Measurements from ENCODE around the gene CLRN2. TPM values are rescaled to one million over a fixed set of nuclear protein-coding genes. Genes with fewer than 3 reads are reported as not detected.

The CLRN2 gene
- total and polyA plus RNA-seq, 2 donors (not counting 1 experiment from before 2014, with no cell fraction given) = not detected

DNA sequence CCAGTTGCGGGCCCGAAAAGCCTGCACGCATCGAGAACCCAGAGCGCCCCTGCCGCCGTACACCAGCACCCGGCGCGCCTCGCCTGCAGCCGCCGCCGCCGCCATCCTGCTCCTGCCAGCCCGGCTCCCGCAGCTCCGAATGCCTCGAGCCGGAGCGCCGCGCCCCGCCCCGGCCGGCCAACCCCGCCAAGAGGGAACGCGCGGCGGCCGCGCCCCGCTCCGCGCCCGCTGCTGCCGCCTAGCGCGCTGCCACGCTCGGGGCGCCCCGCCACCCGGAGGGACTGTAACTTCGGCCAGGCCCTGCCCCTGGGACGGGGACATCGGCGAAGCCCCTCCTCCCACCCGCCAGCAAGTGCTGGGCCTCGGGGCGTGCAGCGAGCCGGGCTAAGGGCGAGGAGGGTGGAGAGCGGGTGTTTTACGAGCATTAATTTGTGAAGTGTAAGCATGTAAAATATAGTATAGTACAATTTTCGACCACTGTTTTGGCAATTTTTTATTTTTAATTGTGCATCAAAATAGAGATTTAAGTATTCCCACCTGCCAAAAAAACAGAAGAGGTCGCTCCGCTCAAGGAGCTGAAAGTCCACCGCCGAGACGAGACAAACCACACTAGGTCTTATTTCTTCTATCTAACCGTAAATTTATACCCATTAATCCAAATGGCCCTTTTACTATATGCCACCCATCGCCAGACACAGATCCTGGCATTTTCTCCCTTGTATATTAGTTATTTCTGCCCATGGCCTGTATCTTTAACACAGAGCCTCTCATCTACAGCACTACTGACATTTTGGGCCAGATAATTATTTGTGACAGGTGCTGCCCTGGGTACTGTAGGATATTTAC is 2.8 kb upstream of the CLRN2 start, which contains the start of gene QDPR:
Gene QDPR, minus strand, starts transcription at position 141 of the 846 bp plus-strand sequence. Its CDS starts 36 bp downstream, at position 105.
- DNase-seq (ENCODE audit: low read depth in 2 of 2) = peak; percentile 65 to 69
- peak within 1 kb of the TSS; percentile 50 for H3K27ac ChIP-seq (ENCODE audit: insufficient read depth, low read length)

DNA sequence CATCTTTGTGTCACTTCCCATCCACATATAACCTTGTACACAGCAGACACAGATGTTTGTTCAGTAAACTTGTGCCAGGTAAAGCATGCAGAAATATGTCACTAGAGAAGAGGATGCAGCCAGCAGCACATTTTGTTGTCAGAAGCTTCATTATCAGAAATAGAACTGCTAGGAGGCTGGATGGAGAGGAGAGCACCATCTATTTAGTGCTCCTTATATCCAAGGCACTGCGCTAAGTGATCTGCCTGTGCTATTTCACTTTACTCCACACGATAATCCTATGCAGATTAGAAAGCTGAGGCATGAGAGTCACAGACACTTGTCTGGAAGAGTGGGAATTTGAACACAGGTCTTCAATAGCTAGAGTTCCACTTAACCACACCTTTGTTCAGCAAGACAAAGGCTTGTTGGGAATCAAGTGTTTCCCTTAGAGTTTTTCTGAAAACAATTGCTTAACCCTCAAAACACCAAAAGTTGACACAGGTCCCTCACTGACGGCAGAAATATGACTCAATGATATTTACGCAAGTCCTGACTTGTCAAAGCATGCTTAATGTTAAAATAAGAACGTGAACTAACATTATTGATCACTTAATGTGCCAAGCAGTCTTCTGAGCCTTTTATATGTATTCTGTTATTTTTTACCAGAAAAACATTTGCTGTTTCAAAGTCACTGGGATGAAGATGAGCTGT is 1.8 kb upstream of the CLRN2 start:
- Histone ChIP-seq H3K36me3 (ENCODE audit: control insufficient read depth, insufficient read depth, low read length) (peaks cover 4% of the 10 kb centered on the region), H3K4me3 (replicated peaks in 1 of 4; ENCODE audit: control extremely low read depth in 1 of 4, insufficient read depth in 1 of 4, low read depth in 3 of 4, low read length in 4 of 4) (no peak overlapping the region), H3K4me2 (ENCODE audit: extremely low read depth, insufficient read depth, low read length) (no peak overlapping the region), H4K20me1 (ENCODE audit: control insufficient read depth, extremely low read depth, insufficient read depth, low read length) (no peaks in the 10 kb centered on the region), H3K27ac (ENCODE audit: insufficient read depth, low read length) (no peak overlapping the region), H3K9ac (ENCODE audit: insufficient read depth, low read length) (no peak overlapping the region), H3K27me3 (ENCODE audit: control insufficient read depth, insufficient read depth, low read length) (peaks cover 8% of the 10 kb centered on the region), H3K79me2 (ENCODE audit: control insufficient read depth, insufficient read depth, low read length) (peaks cover 14% of the 10 kb centered on the region), H2AFZ (ENCODE audit: low read length) (no peak overlapping the region), H3K4me1 (ENCODE audit: control insufficient read depth, extremely low read depth, insufficient read depth, low read length) (peaks cover 2% of the 10 kb centered on the region), H3K9me3 (ENCODE audit: control insufficient read depth, insufficient read depth, low read depth, low read length) (no peaks in the 10 kb centered on the region)
- DNase-seq (ENCODE audit: low read depth in 2 of 2) = no peak
- TF ChIP-seq, protein P1, sequence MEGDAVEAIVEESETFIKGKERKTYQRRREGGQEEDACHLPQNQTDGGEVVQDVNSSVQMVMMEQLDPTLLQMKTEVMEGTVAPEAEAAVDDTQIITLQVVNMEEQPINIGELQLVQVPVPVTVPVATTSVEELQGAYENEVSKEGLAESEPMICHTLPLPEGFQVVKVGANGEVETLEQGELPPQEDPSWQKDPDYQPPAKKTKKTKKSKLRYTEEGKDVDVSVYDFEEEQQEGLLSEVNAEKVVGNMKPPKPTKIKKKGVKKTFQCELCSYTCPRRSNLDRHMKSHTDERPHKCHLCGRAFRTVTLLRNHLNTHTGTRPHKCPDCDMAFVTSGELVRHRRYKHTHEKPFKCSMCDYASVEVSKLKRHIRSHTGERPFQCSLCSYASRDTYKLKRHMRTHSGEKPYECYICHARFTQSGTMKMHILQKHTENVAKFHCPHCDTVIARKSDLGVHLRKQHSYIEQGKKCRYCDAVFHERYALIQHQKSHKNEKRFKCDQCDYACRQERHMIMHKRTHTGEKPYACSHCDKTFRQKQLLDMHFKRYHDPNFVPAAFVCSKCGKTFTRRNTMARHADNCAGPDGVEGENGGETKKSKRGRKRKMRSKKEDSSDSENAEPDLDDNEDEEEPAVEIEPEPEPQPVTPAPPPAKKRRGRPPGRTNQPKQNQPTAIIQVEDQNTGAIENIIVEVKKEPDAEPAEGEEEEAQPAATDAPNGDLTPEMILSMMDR (conservative IDR thresholded peaks at IDR 0.05 in 1 of 2, IDR thresholded peaks at IDR 0.05 in 1 of 2; ENCODE audit: low read depth in 1 of 2, low read length in 2 of 2) = no peak
- no peak for TF ChIP-seq EZH2 (IDR thresholded peaks at IDR 0.05; ENCODE audit: low read length, missing control alignments)

More for the DNA sequence above, 2.8 kb upstream of the CLRN2 start, which contains the start of gene QDPR:
- H3K4me2 ChIP-seq (ENCODE audit: extremely low read depth, insufficient read depth, low read length) = peak within 1 kb of the TSS; percentile 91
- H4K20me1 ChIP-seq (ENCODE audit: control insufficient read depth, extremely low read depth, insufficient read depth, low read length) = no peaks in the 10 kb centered on the region
- H3K4me3 ChIP-seq (replicated peaks in 1 of 4; ENCODE audit: control extremely low read depth in 1 of 4, insufficient read depth in 1 of 4, low read depth in 3 of 4, low read length in 4 of 4) = peak within 1 kb of the TSS; percentile 64 to 82 (median 81)
- peak within 1 kb of the TSS; percentile 52 for H3K9ac ChIP-seq (ENCODE audit: insufficient read depth, low read length)
- peaks cover 6% of the 10 kb centered on the region for H3K36me3 ChIP-seq (ENCODE audit: control insufficient read depth, insufficient read depth, low read length)
- H3K9me3 ChIP-seq (ENCODE audit: control insufficient read depth, insufficient read depth, low read depth, low read length) = no peaks in the 10 kb centered on the region
- H3K4me1 ChIP-seq (ENCODE audit: control insufficient read depth, extremely low read depth, insufficient read depth, low read length) = peaks cover 2% of the 10 kb centered on the region
- H2AFZ ChIP-seq (ENCODE audit: low read length) = peak within 1 kb of the TSS; percentile 79
- peaks cover 14% of the 10 kb centered on the region for H3K79me2 ChIP-seq (ENCODE audit: control insufficient read depth, insufficient read depth, low read length)
- TF ChIP-seq EZH2 (IDR thresholded peaks at IDR 0.05; ENCODE audit: low read length, missing control alignments) = no peak
- TF ChIP-seq, protein P1 (conservative IDR thresholded peaks at IDR 0.05 in 1 of 2, IDR thresholded peaks at IDR 0.05 in 1 of 2; ENCODE audit: low read depth in 1 of 2, low read length in 2 of 2) = peak; percentile 1 to 26
- peaks cover 4% of the 10 kb centered on the region for H3K27me3 ChIP-seq (ENCODE audit: control insufficient read depth, insufficient read depth, low read length)
